GM18870 (cell line): Measurements from ENCODE around the gene UBE2V1.

Experiments used
- ATAC-seq: cut with Tn5 transposase; IDR thresholded peaks from one replicate; pipeline ENCODE4 v1.9.1; 2021; ENCODE audit warnings: moderate library complexity; ENCODE audit not compliant: unreplicated experiment

The UBE2V1 gene

DNA sequence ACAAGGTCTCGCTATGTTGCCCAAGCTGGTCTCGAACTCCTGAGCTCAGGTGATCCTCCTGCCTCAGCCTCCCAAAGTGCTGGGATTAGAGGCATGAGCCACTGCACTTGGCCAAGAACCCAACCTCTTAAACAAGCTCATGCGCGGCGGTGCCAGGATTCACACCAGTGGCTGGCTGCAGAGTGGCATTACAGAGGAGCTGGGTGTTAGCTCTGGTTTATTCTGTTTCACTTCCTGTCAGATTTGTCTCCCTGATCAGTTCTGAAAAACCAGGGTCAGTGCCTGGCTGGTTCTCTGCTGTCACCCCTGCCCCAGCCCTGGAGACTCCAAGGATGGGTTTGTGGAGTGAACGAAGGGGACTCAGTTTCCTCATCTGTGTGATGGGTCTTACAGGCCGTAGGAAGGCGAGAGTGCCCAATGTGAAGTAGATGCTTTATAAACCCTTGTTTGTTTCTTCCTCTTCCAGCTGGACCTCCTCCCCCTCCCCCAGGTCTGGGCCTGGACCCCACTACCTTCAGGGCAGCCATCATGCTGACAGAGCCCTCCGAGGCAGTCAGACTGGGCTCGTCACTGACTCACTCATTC, 63.4 kb downstream of the UBE2V1 start:
- no peak for ATAC-seq

DNA sequence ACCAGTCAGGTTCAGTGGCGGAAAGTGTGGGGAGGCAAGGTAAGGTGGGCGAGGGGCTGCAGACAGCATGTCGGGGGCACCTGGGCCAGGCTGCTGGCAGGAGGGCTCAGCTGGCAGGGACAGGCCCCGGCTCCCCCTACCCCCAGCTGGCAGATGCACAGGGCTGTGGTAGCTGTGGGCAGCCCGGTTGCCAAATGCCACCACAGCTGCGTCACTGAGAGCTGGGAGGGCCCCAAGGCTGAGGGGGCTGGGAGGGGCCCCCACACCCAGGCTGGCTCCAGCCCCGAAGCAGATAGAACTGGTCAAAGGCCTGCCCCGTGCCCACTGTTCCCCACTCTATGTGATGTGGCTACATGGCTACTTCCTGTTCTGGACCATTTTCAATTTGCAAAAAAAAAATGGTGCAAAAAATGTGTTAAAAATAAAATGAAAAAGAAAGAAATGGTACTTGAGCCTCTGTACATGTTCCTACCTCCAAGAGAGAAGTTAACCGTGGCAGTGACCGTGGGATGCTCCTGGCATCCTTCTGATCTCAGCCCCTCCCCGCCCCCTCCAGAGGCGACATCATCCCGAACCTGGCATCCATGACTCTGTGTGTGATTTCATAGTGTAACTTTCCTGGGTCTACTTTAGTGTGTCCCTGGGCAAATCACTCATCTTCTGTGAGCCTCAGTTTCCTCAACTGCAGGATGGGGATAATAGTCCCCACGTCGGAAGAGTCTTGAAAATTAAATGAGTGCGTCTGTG, 64.4 kb downstream of the UBE2V1 start:
- no peak for ATAC-seq

DNA sequence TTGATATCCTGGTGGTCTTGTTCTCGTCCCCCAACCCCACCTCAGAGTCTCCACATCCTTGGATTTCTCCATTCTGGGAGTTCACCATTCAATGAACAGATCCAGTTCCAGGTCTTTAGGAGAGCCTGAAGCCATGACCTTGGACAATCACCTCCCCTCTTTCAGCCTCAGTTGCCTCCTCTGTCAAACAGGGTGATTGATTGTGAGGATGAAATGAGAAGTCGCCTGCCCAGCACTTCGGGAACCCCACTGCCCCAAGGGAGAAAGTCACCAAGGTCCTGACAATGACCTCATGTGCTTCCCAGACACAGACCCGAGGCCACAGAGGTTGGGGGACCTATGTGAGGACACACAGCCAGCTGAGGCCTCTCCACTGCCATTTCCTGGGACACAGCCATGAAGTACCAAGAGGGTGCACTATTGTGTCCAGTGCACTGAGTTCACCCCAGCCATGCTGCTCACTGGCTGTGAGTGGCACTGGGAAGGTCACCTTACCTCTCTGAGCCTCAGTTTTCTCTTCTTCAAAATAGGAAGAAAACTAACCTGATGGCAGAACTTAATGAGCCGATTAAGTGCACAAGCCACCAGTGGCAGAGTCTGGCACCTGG, 68.5 kb downstream of the UBE2V1 start:
- ATAC-seq = no peak

DNA sequence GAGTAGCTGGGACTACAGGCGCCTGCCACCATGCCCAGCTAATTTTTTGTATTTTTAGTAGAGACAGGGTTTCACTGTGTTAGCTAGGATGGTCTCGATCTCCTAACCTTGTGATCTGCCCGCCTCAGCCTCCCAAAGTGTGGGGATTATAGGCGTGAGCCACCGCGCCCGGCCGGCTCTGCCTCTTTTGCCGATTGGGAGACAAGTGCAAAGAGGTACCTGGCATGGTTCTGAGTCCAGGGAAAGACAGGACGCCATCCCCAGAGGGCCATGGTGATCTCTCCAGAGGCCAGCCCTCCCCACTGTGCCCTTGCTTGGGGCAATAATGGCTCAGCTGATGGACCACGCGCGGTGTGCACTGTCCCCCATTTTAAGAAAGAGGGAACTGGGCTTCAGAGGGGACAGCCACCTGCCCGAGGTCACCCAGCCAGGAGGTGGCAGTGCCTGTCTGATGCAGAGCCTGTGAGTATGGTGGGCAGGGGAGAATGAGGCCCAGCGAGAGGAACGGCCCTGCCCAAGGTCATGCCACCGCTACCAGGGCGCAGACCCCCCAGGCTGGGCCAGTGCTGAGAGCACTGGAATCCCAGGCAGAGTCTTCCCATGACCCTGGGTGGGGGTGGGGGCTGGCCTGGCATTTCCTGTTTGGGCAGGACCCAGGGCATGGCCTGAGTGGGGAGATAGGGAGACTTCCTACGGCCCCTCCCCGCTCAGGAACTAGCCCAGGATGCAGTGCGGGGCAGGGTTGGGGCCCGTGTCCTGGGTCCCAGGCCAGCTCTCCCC, 69.2 kb downstream of the UBE2V1 start:
- no peak for ATAC-seq

DNA sequence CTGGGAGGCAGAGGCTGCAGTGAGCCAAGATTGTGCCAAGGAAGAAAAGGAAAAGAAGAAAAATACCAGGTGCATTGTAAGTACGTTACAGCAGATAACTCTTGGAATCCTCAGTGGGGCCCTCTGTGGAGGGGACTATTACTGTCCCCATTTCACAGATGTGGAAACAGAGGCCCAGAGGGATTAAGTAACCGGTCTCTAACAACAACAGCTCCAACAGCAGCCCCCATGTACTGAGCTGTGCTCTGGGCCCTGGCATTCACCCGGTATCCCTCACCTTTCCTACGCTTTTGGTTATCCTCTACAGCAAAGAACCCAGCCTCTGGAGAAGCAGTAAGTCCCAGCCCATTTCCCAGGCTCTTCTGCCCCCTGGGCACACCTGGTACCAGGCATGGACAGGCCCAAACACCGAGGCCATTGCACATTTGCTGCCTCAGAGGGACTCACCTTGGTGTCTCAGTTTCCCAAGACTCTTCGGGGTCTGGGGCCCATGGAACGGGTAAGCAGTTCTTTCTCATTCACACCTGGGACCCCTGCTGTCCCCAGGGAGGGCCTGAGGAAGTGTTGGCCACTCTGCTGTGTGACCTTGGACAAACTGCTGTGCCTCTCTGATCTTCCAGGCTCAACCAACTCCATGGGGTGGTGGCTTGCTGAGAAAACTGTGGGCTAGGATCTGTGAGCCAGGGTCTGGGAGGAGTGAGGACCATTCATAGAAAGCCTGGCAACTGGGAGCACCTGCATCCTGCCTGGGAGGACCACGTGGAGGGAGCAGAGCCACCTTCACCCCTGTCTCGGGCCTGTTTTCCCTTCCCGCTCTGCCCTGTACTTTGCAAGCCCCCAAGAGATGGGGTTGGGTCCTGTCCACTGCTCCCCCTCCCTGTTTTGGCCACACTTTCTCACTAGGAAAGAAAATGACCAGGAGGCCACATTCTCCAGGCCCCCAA, 70.3 kb downstream of the UBE2V1 start:
- no peak for ATAC-seq

DNA sequence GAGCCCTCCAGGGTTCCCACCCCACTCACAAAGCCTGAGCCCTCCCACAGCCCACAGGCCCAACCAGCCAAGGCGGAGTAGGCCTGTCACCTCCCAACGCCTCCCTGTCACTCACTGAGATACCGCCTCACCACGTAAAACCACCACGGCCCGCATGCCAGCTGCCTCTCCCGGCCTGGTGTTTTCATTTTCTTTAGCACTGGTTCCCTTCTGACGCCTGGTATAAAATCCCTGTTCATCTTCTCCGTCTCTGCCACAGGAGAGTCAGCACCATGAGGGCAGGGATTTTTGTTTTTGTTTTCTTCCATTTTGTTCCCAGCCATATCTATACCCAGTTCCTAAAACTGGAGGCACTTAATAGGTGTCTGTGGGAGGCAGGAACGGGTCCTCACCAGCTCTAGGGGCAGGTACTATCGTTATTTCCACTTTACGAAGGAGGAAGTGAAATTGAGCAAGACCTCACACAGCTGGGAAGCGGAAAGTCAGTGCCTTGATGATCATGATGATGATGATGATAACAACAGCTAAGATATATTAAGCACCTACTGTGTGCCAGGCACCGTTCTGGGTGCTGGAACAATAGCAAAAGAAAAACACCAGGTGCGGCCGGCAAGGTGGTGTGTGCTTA, 71.6 kb downstream of the UBE2V1 start:
- ATAC-seq = no peak

DNA sequence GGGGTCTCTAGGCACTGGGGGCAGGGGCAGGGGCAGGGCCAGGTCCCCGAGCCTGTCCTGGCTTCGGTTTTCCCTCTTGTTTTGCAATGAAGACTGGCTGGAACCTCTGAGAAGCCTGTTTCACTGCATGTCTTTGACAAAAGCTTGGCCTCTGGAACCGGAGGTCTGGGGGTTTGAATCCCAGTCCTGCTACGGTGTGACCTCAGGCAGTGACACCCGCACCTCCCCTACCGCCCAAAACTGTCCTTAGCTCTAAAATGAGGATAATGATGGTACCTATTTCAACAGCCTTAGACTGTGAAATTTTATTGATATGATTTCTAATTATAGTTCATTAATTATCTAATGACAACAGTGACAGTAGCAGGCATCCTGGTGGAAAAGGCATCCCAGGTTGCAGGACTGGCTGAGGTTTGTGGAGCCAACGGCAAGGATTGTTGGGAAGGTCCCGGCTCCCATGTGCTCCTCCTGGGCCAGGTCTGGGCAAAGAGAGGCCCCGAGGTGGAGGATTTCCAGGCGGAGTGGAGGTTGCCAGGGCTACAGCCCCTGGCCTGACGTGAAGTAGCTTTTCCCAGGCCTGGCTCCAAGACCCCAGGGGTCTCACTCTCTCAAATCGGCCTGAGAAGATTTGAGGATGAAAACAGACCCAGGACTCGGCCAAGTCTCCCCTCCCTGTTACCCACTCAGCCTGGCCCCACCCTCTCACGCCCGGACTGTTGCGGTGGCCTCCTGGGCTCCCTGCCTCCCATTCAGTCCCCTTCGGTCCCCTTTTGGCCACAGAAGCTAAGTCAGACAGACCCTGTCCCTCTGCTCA, 72.3 kb downstream of the UBE2V1 start:
- no peak for ATAC-seq

DNA sequence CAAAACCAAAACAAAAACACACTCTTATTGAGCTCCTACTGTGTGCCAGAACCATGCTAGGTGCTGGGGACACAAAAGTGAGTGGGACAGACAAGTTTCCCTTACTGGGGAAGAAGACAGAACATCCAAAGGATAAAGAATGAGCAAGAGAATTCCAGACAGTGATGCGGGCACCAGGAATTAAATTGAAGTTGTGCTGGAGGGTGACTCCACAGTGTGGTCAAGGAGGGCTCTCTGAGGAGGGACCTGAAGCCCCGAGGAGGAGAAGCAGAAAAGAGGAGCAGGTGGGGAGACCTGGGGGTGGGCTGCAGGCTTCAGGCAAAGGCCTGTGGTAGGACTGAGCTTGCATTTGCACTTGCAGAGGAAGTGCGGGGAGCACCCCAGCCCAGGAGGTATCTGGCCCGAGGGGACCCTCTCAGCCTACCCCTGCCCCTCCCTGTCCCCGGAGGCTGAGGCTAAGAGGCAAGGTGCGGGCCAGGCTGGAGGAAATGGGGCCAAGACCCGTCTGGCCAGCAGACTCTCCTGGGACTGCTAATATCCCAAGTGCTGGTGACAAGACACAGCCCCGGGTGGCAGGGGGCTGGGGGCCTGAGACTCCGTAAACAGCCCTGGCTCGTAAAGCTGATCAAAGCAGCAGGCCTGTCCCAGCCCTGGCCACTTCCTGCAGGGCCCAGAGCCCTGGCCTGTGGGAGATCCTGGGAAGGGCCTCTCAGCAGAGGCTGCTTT, 73.1 kb downstream of the UBE2V1 start:
- ATAC-seq = no peak

DNA sequence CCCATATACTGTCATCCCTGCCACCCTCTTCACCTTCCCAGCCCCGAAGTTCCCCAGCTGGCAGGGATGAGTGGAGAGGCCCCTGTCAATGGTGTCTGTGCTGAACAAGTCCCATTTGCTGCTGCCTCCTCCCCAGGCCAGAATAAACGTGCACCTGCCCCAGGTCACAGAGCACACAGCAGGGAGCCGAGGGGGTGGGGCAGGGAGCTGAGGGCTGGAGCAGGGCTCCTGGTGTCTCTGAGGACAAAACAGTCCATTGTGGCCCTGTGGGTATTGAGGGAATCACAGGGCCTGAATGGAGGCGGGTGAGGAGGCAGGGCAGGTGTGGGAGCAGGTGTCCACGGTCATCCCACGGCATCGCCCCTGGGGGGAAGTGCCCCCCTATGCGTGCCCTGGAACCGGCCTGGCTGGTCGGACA, 74.4 kb downstream of the UBE2V1 start:
- no peak for ATAC-seq

DNA sequence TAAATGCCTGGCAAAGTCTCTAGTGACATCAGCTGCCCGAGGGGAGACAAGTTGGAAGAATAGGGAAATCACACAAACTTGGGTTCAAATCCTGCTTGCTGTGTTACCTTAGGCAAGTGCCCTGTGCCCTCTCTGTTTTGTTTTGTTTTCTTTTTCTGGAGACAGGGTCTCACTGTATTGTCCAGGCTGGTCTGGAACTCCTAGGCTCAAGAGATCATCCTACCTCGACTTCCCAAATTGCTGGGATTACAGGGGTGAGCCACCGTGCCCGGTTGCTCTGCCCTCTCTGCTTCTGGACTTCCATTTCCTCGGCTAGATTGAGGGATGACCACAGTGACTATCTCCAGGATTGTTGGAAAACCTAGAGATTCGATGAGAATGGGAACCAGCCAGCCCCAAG, 74.8 kb downstream of the UBE2V1 start:
- ATAC-seq = no peak

DNA sequence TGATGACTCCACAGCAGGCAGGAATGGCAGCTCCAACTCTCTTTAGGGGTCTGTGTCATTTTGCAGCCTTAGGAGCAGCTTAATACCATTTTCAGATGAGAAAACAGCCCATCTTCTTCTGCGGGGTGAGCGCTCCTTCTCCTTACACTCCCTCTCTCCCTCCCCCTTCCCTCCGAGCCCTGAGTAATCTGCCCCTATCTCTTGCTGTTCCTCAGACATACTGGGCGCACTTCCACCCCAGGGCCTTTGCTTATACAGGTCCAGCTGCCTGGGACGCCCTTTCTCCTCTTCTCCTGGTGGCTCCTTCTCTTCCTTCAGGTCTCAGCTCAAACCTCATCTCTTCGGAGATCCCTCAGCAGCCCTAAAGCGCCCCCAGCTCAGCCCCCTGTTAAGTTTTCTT, 75.4 kb downstream of the UBE2V1 start:
- no peak for ATAC-seq

DNA sequence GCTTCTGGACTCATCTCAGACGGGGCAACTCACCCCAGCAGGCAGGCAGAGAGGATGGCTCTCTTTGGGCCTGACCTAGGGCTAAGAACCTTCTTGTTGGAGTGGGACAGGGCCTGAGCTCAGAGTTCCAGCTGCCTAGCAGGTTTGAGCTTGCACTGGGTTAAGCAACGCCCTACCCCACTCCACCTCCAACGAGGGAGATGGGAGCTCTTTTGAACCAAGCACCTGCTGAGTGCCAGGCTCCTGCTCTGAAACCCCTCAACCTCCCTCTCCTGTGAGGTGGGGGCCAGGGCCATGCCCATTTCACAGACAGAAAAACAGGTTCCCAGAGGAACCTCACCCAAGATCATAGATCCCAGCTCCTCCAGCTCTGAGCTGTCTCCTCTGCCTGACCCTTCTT, 75.8 kb downstream of the UBE2V1 start:
- no peak for ATAC-seq

DNA sequence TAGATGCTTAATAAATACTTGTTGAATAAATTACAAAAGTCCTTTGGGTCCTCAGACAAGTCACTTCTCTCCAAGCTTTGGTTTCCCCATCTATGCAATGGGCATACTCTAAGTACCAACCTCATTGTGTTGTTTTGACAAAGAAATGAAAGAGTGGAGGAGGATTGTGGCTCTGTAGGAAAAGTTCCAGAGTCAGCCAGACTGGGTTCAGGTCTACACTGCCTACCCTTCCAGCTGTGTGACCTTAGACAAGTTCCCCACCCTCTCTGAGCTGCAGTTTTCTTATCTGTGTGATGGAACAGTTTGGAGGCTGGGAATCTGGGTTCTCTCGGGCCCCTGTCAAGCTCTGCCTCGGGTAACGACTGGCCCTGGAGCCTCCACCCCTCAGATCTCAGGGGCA, 76.2 kb downstream of the UBE2V1 start:
- ATAC-seq = no peak

DNA sequence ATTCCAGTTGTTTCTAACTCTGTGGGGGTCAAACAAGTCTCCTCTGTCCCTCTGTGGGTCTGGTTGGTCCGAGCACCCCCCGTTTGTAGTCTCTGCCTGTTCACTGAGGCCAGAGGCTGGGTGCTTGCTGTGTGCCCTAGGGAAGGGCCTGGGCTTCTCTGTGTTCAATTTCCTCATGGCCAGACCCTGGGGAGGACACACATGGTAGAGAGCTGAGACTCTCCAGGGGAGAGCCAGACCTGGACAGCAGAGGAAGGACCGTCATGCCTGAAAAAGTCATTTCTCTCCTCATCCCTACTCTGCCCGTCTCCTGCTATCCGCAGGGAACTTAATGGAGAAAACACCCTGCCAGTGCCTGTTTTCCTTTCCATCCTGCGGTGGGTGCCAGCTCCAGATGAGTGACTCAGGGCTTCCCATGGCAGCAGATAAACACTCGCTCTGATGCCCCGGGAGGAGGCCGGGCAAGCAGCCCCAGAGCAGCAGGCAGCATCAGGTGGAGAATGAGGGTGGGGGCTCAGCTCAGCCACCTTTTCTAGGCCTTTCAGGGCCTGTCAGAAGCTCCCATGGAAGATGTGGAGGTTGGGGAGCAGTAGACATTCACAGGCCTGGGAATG, 78.3 kb downstream of the UBE2V1 start:
- no peak for ATAC-seq

DNA sequence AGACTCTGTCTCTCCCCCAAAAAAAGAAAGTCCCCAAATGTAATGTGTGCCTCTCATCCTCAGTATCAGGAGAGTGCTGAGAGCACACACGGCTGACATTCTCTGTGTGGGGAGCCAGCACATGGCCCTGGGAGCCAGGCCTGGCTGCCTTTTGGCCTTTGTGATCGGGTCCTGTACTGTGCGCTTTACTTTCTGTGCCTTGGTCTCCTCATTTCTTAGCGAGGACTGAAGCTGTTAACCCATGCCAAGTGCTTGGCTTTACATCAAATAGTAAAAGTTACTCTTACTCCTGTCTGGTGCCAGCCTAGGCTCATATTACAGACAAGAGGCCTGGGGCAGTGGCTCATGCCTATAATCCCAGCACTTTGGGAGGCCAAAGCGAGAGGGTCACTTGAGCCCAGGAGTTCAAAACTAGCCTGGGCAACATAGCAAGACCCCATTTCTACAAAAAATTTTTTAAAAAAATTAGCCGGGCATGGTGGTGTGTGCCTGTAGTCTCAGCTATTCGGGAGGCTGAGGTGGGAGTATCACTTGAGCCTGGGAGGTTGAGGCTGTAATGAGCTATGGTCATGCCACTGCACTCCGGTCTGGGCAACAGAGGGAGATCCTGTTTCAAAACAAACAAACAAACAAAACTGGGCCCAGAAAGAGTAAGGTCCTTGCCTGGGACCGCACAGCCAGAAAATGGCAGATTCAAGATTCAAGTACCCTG, 79.8 kb downstream of the UBE2V1 start:
- no peak for ATAC-seq
